Esophagus squamous epithelium (tissue), 4 donors: ENCODE results near the gene IST1.
"Not testable (repeated sequence)": the region's sequence is repeated elsewhere in the genome, so short reads cannot be mapped to it uniquely, and the experiment has no call there.

Source experiments
- CTCF ChIP-seq, 6 experiments: fragments of 450-650 bp in 4 of 6; fragments of 200-600 bp in 2 of 6; sonication (generic) in 2 of 6; IDR thresholded peaks; one replicate each; pipeline ENCODE4 v1.5.1; 2016 to 2019; ENCODE audit warnings: antibody characterized with exemption in 6 of 6, mild to moderate bottlenecking in 4 of 6, moderate library complexity in 4 of 6
- POLR2A ChIP-seq, 4 donors: fragments of 450-650 bp; IDR thresholded peaks; one replicate each; pipeline ENCODE4 v1.6.1; 2017; ENCODE audit warnings: antibody characterized with exemption in 4 of 4, mild to moderate bottlenecking in 4 of 4, moderate library complexity in 3 of 4

- not testable (repeated sequence) for TF ChIP-seq CTCF, POLR2A (IDR thresholded peaks at IDR 0.05)
Observed at GRCh38 chr16:71905765-71906164, 10.4 kb downstream of the IST1 start.
